IPS DF 6.9 (cell line): ENCODE data around the gene COL25A1.

Source experiments
- DNase-seq: peaks from one replicate; pipeline ENCODE4 v3.0.0-alpha.2; 2013; ENCODE audit warnings: low read depth, low spot score
- H3K27ac ChIP-seq: one replicate; pipeline ENCODE4 v1.5.1; 2013; ENCODE audit warnings: low read length, control low read depth
- H3K27me3 ChIP-seq: 2 replicates; pipeline ENCODE4 v1.6.1; 2013; ENCODE audit warnings: mild to moderate bottlenecking, low read length; ENCODE audit not compliant: control insufficient read depth, insufficient read depth
- H3K36me3 ChIP-seq: 2 replicates; pipeline ENCODE4 v1.6.1; 2013; ENCODE audit warnings: low read length; ENCODE audit not compliant: control insufficient read depth, insufficient read depth
- H3K4me1 ChIP-seq: 2 replicates; pipeline ENCODE4 v1.6.1; 2013; ENCODE audit warnings: low read length; ENCODE audit not compliant: control insufficient read depth, insufficient read depth
- H3K4me3 ChIP-seq: 2 replicates; pipeline ENCODE4 v1.5.1; 2013; ENCODE audit warnings: mild to moderate bottlenecking, low read length
- H3K9me3 ChIP-seq: 2 replicates; pipeline ENCODE4 v1.6.1; 2013; ENCODE audit warnings: low read length, inconsistent platforms; ENCODE audit not compliant: control insufficient read depth, insufficient read depth
- WGBS: extraction: QIAGEN DNeasy Blood & Tissue Kit; methylation state at CpG from one replicate; pipeline ENCODE4 v1.1.7; 2013; ENCODE audit warnings: mixed read lengths, missing lambda C conversion rate; ENCODE audit not compliant: insufficient read length, insufficient coverage; 5-methylcytosine and 5-hydroxymethylcytosine counted together

COL25A1 gene

DNA sequence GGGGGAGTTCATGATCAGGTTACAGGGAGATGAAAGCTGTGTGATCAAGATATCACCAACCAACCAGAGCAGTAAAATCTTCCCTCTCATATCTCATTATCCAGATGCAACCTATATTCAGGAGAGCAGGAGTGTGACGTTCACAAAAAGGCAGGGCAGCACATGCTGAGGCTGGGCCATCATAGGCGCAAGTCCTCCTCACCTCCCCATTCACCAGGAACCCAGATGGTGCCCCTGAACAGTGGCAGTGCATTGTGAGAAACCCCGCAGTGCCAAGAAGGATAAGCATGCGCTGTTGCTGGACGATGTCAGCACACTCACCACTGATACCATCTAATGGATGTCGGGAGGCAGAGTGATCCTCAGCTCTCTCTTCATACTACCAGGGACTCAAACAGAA lies 170.9 kb downstream of the COL25A1 start:
- Histone ChIP-seq H3K27me3 (no peaks in the 10 kb centered on the region), H3K9me3 (no peaks in the 10 kb centered on the region), H3K27ac (no peak overlapping the region), H3K4me3 (no peak overlapping the region), H3K36me3 (no peaks in the 10 kb centered on the region), H3K4me1 (0 out of 2 replicates have a peak, but pooled peaks cover 1% of the 10 kb centered on the region)
- no CpG with 5 or more reads among the region's 6 CpGs for WGBS
- no peak for DNase-seq

DNA sequence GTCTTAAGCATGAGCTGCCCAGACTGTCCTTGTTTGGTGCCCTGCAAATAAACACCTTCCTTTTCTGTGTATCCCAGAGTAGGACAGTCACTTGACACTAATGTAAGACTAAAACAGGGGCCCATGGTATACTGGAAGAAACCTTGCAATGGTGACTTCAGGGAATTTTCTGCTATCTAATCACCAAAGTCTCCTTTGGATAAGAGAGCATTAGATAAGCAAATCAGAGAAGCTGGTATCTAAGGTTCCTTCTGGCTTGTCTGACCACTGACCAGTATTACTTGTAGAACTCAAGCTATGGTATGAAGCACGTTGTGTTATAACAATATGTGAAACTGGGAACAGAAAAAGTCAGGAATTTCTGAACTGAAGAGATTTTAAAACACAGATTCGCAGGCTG lies 173.9 kb downstream of the COL25A1 start:
- no peaks in the 10 kb centered on the region for H3K36me3 ChIP-seq
- no peak overlapping the region for H3K4me3 ChIP-seq
- no peak overlapping the region for H3K27ac ChIP-seq
- H3K4me1 ChIP-seq = 0 out of 2 replicates have a peak, but pooled peaks cover 1% of the 10 kb centered on the region
- H3K27me3 ChIP-seq = no peaks in the 10 kb centered on the region
- no peak for DNase-seq
- WGBS = no CpG with 5 or more reads among the region's 2 CpGs
- H3K9me3 ChIP-seq = no peaks in the 10 kb centered on the region

GRCh38 chr4:109127866-109128265 lies 174.6 kb downstream of the COL25A1 start:
- H3K4me1 ChIP-seq = 0 out of 2 replicates have a peak, but pooled peaks cover 1% of the 10 kb centered on the region
- WGBS = no CpG with 5 or more reads among the region's 2 CpGs

GRCh38 chr4:109126856-109127255 lies 175.6 kb downstream of the COL25A1 start:
- WGBS = 100% methylated on average over 1 of the region's 2 CpGs
- no peak for DNase-seq
- Histone ChIP-seq H3K4me3 (no peak overlapping the region), H3K4me1 (0 out of 2 replicates have a peak, but pooled peaks cover 1% of the 10 kb centered on the region), H3K9me3 (no peaks in the 10 kb centered on the region), H3K36me3 (no peaks in the 10 kb centered on the region), H3K27me3 (no peaks in the 10 kb centered on the region), H3K27ac (no peak overlapping the region)

More at GRCh38 chr4:109127866-109128265, 174.6 kb downstream of the COL25A1 start:
- DNase-seq = no peak
- H3K4me3 ChIP-seq = no peak overlapping the region
- H3K36me3 ChIP-seq = no peaks in the 10 kb centered on the region
- H3K9me3 ChIP-seq = no peaks in the 10 kb centered on the region
- H3K27ac ChIP-seq = no peak overlapping the region
- no peaks in the 10 kb centered on the region for H3K27me3 ChIP-seq

GRCh38 chr4:109125084-109125483 lies 177.4 kb downstream of the COL25A1 start:
- no peaks in the 10 kb centered on the region for H3K36me3 ChIP-seq
- no peaks in the 10 kb centered on the region for H3K27me3 ChIP-seq
- H3K4me1 ChIP-seq = no peaks in the 10 kb centered on the region
- H3K4me3 ChIP-seq = no peak overlapping the region
- no CpG with 5 or more reads among the region's 1 CpG for WGBS
- DNase-seq = no peak
- no peaks in the 10 kb centered on the region for H3K9me3 ChIP-seq
- H3K27ac ChIP-seq = no peak overlapping the region

GRCh38 chr4:109123951-109124350 lies 178.5 kb downstream of the COL25A1 start:
- no peak for DNase-seq
- no peak overlapping the region for H3K4me3 ChIP-seq
- WGBS = no CpG with 5 or more reads among the region's 1 CpG
- no peak overlapping the region for H3K27ac ChIP-seq
- H3K9me3 ChIP-seq = no peaks in the 10 kb centered on the region
- H3K4me1 ChIP-seq = no peaks in the 10 kb centered on the region
- H3K36me3 ChIP-seq = no peaks in the 10 kb centered on the region
- H3K27me3 ChIP-seq = no peaks in the 10 kb centered on the region

GRCh38 chr4:109121561-109121960 lies 180.9 kb downstream of the COL25A1 start:
- Histone ChIP-seq H3K27ac (no peak overlapping the region), H3K36me3 (no peaks in the 10 kb centered on the region), H3K27me3 (no peaks in the 10 kb centered on the region), H3K4me1 (no peaks in the 10 kb centered on the region), H3K4me3 (no peak overlapping the region), H3K9me3 (no peaks in the 10 kb centered on the region)
- WGBS = 100% methylated on average over 1 of the region's 1 CpG
- no peak for DNase-seq

- no peaks in the 10 kb centered on the region for H3K27me3 ChIP-seq
- no peaks in the 10 kb centered on the region for H3K36me3 ChIP-seq
- no peak for DNase-seq
- no peak overlapping the region for H3K4me3 ChIP-seq
- H3K27ac ChIP-seq = no peak overlapping the region
- H3K4me1 ChIP-seq = no peaks in the 10 kb centered on the region
- no CpG with 5 or more reads among the region's 1 CpG for WGBS
- no peaks in the 10 kb centered on the region for H3K9me3 ChIP-seq
Observed at GRCh38 chr4:109119852-109120251, 182.6 kb downstream of the COL25A1 start.

- H3K4me1 ChIP-seq = no peaks in the 10 kb centered on the region
- no peak for DNase-seq
- no peak overlapping the region for H3K27ac ChIP-seq
- H3K36me3 ChIP-seq = no peaks in the 10 kb centered on the region
- no peaks in the 10 kb centered on the region for H3K27me3 ChIP-seq
- H3K9me3 ChIP-seq = no peaks in the 10 kb centered on the region
- no CpG with 5 or more reads among the region's 2 CpGs for WGBS
- H3K4me3 ChIP-seq = no peak overlapping the region
Observed at GRCh38 chr4:109118635-109119034, 183.8 kb downstream of the COL25A1 start.

- no CpG with 5 or more reads among the region's 3 CpGs for WGBS
Observed at GRCh38 chr4:109114501-109114900, 188.0 kb downstream of the COL25A1 start.

GRCh38 chr4:109113521-109113920 lies 188.9 kb downstream of the COL25A1 start:
- Histone ChIP-seq H3K4me3 (no peak overlapping the region), H3K27ac (no peak overlapping the region), H3K27me3 (no peaks in the 10 kb centered on the region), H3K9me3 (no peaks in the 10 kb centered on the region; the same call in 1 of the 2 replicates), H3K36me3 (no peaks in the 10 kb centered on the region), H3K4me1 (no peaks in the 10 kb centered on the region)
- no CpG with 5 or more reads among the region's 2 CpGs for WGBS
- no peak for DNase-seq

More at GRCh38 chr4:109114501-109114900, 188.0 kb downstream of the COL25A1 start:
- Histone ChIP-seq H3K9me3 (no peaks in the 10 kb centered on the region; the same call in 1 of the 2 replicates), H3K4me3 (no peak overlapping the region), H3K36me3 (no peaks in the 10 kb centered on the region), H3K4me1 (no peaks in the 10 kb centered on the region), H3K27ac (no peak overlapping the region), H3K27me3 (no peaks in the 10 kb centered on the region)
- DNase-seq = no peak
